CD1c-positive myeloid dendritic cell (primary cell): ENCODE results near the gene AMFR.

Experiments
- DNase-seq: peaks from one replicate; pipeline ENCODE4 v3.0.0-alpha.2; 2016; ENCODE audit errors: extremely low spot score

AMFR gene

GRCh38 chr16:56425439-56425832 is at the start of gene AMFR:
Gene AMFR, minus strand, starts transcription at chr16:56425545. Its CDS starts 218 bp downstream, at chr16:56425327.
- peak; percentile 95 for DNase-seq

DNA sequence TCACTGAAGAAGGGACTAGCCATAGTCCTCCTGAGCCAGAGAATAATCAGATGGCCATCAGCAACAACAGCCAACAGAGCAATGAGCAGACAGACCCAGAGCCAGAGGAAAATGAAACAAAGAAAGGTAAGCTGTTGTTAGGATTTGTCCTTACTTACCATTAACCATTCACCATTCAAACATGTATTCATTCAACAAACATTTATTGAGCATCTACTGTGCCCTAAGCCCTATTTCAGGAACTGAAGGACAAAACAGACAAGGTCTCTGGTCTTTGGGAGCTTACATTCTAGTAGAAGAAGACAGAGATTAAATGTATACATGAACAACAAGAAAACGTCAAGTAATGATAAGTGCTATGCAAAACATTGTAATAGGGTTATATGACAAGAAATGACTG is 45.3 kb upstream of the AMFR start:
- no peak for DNase-seq

- DNase-seq, result no peak
These were observed 44.9 kb upstream of the AMFR start for GRCh38 chr16:56470232-56470631.

DNA sequence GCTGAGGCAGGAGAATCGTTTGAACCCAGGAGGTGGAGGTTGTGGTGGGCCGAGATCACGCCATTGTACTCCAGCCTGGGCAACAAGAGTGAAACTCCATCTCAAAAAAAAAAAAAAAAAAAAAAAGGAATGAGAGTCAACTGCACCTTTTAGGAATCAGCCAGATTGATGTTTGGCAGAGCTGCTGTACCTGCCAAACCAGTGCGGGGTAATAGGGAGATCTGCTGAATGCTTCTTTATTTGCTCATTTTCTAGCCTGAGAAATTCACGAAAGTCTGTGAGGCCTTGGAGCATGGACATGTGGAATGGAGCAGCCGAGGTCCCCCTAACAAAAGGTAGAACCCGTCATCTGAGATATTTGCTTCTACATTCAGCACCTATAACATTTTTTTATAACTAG is 44.4 kb upstream of the AMFR start:
- DNase-seq, result no peak

- no peak for DNase-seq
These were observed 43.5 kb upstream of the AMFR start for GRCh38 chr16:56468800-56469199.

DNA sequence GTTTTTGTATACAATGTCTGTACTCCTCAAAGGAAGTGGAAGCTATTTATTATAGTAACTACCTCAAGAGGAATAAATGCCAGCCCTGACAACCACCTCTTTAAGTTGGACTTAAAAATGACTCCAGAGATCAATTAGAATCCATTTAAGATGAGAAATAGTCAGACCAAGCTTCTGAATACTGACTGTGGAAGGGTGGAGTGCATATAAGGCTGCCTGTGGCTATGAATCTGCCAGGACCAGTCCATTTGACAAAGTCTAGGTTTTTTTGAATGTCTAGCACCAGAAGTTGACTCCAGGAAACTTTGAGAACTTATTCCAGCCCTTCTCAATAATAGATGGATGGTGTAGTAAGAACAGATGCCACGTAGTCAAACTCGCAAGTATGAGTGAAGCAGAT is 41.0 kb upstream of the AMFR start:
- no peak for DNase-seq

- no peak for DNase-seq
These were observed 37.8 kb upstream of the AMFR start for GRCh38 chr16:56463153-56463552.

- DNase-seq, result no peak
These were observed 36.9 kb upstream of the AMFR start for GRCh38 chr16:56462064-56462796.

GRCh38 chr16:56460101-56460500 is 34.8 kb upstream of the AMFR start:
- no peak for DNase-seq

- DNase-seq, result no peak
These were observed 32.7 kb upstream of the AMFR start for GRCh38 chr16:56457927-56458470.

DNA sequence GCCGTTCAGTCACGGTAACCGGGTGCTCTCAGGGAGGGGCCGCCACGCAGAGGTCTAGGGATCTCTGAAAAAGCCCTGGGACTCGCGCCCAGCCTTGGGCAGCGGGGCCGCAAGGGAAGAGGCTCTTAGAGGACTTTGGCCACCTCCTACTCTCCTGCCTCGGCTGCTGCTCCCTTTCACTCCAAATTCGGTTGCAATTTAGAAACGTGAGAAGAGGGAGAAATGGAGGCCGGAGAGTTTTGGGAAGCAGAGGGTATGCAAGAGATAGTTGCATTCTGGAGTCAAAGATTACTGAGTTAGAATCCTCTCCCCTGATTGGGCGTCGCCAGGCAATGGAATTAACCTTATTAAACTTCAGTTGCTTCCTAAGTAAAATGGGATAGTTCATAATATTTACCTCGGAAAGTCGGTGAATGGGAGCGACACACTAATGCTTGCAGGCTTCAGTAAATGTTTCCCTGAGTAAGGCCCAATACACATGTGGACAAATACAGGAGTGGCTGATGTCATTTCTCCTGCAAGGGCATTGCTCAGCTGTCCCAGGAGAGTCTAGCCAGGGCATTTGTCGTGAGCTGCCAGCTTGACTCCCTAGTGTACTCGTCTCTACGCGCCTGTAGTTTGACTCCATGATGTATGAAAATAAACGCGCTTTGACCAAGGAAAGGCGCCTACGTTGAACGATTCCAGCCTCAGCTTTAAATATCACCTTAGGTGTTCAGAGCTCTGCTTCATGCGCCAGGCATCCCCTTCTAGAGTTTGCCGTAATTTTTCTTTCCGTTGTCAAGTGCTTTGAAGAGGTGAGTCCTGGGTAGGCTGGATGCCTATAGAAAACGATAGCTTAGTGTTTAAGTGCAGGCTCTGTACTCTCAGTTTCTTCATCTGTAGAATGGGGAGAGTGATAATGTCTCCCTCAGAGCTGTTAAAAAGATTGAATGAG is 26.7 kb upstream of the AMFR start:
- peak; percentile 1 for DNase-seq

DNA sequence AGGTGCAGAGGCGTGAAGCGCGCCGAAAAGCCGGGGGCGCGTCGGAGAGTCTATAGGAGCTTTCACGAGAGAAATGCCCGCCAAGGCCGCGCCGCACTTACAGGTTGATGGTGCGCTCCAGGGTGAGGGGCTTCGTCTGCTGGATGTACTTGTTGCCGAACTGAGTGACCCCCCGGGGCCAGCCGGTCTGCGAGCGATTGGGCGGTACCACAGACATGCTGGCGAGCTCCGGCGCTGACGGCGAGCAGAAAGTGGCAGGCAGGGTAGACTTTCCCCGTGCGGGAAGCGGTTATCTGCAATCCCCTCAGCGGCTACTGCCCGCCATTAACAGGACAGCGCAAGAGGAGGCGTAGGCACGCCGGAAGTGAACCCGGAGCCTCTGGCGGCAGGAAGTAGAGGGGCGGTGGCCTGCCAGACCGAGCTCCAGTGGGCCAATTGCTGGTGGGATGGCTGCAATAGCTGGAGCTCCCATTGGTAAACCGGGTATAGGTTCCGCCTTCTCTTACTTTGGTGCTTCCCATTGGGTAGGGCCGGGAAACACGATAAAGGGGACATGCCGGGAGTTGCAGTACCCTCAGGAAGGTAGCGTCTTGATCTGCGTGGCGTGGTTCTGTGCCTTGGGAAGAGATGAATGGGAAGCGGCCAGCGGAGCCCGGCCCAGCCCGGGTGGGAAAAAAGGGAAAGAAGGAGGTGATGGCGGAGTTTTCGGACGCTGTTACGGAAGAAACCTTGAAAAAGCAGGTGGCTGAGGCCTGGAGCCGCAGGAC is 25.8 kb upstream of the AMFR start, which contains the start of the genes NUDT21 and OGFOD1:
Gene NUDT21, minus strand, starts transcription at position 347 of the 767 bp plus-strand sequence. Its CDS starts 130 bp downstream, at position 217.
Gene OGFOD1, plus strand, starts transcription at position 569 of the 767 bp plus-strand sequence. Its CDS starts 59 bp downstream, at position 628.
- DNase-seq, result peak; percentile 97

DNA sequence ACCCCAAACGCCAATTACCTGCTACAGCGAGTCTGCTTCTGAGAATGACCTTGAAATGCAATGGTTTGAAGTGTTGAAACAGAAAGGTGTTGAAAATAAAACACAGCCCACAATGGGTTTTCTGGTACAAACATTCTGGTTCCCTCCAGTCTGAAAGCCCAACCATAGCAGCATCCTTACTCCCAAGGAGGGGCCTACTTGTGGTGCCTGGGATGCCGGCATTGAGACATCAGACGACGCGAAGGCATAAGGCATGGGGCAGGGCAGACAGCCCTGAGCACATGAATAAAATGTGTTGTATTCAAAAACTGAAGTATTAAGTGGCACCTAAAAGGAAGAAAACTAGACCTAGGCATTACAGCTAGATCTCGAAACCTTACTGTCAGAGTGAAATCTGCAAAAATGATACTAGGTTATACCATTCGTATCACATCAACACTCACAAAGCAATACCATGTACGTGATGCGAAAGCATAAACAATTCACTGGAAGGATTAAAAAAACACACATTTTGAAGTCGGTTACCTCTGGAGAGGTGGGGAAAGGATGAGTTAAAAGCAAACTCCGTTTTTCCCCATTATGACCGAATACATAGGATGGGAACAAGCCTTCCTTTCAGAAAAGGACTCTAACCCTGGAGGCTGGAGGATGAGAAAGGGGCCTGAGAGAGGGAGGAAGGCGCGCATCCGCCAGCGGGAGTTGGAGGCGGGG is 25.1 kb upstream of the AMFR start:
- no peak for DNase-seq

- no peak for DNase-seq
These were observed 22.7 kb upstream of the AMFR start for GRCh38 chr16:56448005-56448404.

- DNase-seq, result no peak
These were observed 21.9 kb upstream of the AMFR start for GRCh38 chr16:56447286-56447685.

DNA sequence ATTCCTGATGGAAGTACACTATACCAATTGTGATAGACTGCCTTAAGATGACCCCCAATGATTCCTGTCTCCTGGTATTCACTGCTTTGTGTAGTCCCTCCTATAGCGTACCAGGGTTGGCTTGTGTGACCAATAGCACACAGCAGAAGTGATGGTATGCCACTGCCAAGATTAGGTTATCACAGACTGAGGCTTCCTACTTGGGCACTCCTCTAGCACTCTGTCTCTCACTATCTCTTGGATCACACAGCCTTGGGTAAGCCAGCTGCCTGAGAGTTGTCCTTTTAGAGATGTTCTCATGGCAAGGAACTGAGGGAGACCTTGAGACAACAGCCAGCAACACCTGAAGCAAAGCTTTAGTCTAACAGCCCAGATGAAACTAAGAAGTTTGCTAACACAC is 12.7 kb upstream of the AMFR start:
- no peak for DNase-seq

DNA sequence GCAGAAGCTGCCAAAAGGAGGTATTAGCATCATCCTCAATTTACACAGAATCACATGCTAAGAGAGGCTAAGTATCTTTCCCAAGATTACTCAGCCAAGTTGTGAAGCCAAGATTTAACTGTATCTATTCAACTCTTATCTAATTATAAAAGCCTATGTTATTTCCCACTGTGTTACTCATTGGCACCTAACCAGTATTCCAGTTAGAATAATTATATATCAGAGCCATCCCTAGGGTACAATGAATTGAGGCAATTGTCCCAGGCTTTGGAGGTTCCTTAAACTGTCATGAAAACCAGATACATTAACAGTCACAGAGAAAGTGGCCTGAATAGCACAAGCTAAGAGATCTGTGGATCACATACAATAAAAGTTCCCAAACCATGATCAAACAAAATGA is 10.9 kb upstream of the AMFR start:
- no peak for DNase-seq

GRCh38 chr16:56428091-56428490 is 2.7 kb upstream of the AMFR start:
- DNase-seq, result no peak

- no peak for DNase-seq
These were observed 1.2 kb upstream of the AMFR start for GRCh38 chr16:56426585-56426984.

- DNase-seq, result peak; percentile 7
These were observed 430 bp downstream of the AMFR start for GRCh38 chr16:56424791-56425438.

- DNase-seq, result no peak
These were observed 961 bp downstream of the AMFR start for GRCh38 chr16:56424404-56424764.
